Measurements from ENCODE around the gene SLMAP. TPM values are rescaled to one million over a fixed set of nuclear protein-coding genes. Genes with fewer than 3 reads are reported as not detected.

Gene SLMAP
- total and polyA plus RNA-seq, 2 experiments from 2014 or later: 32.1 to 73.0 TPM

DNA sequence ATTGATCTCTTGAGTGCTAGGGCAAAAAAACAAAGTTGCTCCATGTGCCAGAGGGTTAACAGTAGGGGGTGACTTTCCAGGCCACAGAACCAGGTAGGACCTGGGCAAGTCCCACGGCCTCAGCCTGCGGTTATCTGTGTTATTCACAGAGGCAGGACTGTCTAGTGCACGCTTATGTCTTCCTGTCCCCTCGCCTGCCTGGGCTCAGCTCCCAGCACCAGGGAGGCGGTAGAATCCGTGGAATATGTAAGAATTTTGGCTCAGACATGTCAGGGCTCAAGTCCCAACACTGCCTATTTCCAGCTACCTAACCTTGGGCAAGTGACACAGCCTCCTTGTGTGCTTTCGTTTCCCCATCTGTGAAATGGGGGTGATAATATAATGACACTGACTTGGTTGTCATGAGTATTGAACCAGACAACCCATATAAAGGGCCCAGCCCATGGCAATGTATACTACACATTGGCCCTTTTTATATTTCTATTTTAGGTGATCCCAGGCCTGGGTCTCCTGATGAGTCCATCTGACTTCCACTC lies 207.8 kb downstream of the SLMAP start:
- H2AFZ ChIP-seq: no peak overlapping the region
- Mint-ChIP-seq H3K36me3 (ENCODE audit: low read depth) (no peaks in the 10 kb centered on the region), H3K9me3 (no peaks in the 10 kb centered on the region), H3K4me1 (peaks cover 8% of the 10 kb centered on the region), H3K27ac (no peak overlapping the region), H3K27me3 (ENCODE audit: insufficient read depth, low read depth, poor library complexity) (peaks cover 8% of the 10 kb centered on the region), H3K4me3 (no peak overlapping the region)
- ATAC-seq (no peak), DNase-seq (ENCODE audit: low spot score) (no peak)
- H3F3A ChIP-seq (replicated peaks; ENCODE audit: low read depth): 0 out of 2 replicates have a peak, but pooled peaks cover 2% of the 10 kb centered on the region
- H3K9me2 ChIP-seq (ENCODE audit: insufficient read depth): no peaks in the 10 kb centered on the region
- H3K27me3 ChIP-seq (ENCODE audit: insufficient read depth): no peaks in the 10 kb centered on the region
- H3K4me1 ChIP-seq (ENCODE audit: insufficient read depth): peaks cover 9% of the 10 kb centered on the region; the same call in 1 of the 2 replicates
- H4K20me1 ChIP-seq (replicated peaks; ENCODE audit: insufficient read depth): no peaks in the 10 kb centered on the region
- no peaks in the 10 kb centered on the region for H3K36me3 ChIP-seq (ENCODE audit: insufficient read depth)
- no peak overlapping the region for H3K4me2 ChIP-seq
- no peaks in the 10 kb centered on the region for H3K79me2 ChIP-seq (replicated peaks; ENCODE audit: insufficient read depth)
- no peak overlapping the region for H3K27ac ChIP-seq (ENCODE audit: low read depth)
- H3K4me3 ChIP-seq: no peak overlapping the region
- TF ChIP-seq NANOG (IDR thresholded peaks at IDR 0.05; ENCODE audit: borderline replicate concordance): no peak
- TF ChIP-seq, protein P1, sequence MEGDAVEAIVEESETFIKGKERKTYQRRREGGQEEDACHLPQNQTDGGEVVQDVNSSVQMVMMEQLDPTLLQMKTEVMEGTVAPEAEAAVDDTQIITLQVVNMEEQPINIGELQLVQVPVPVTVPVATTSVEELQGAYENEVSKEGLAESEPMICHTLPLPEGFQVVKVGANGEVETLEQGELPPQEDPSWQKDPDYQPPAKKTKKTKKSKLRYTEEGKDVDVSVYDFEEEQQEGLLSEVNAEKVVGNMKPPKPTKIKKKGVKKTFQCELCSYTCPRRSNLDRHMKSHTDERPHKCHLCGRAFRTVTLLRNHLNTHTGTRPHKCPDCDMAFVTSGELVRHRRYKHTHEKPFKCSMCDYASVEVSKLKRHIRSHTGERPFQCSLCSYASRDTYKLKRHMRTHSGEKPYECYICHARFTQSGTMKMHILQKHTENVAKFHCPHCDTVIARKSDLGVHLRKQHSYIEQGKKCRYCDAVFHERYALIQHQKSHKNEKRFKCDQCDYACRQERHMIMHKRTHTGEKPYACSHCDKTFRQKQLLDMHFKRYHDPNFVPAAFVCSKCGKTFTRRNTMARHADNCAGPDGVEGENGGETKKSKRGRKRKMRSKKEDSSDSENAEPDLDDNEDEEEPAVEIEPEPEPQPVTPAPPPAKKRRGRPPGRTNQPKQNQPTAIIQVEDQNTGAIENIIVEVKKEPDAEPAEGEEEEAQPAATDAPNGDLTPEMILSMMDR (conservative IDR thresholded peaks at IDR 0.05; ENCODE audit: low read depth in 2 of 2): no peak
- no peak for TF ChIP-seq CREB1 (CRISPR knock-in tag; IDR thresholded peaks at IDR 0.05; ENCODE audit: low read depth)
- TF ChIP-seq EZH2 (IDR thresholded peaks at IDR 0.05; ENCODE audit: low read depth, unreplicated experiment): no peak
- no peak for TF ChIP-seq POLR2AphosphoS5 (IDR thresholded peaks at IDR 0.05; ENCODE audit: low read depth)
- no peak for TF ChIP-seq STAT1 (IDR thresholded peaks at IDR 0.05; ENCODE audit: unreplicated experiment)
- TF ChIP-seq ZNF331 (CRISPR knock-in tag; IDR thresholded peaks at IDR 0.05; ENCODE audit: low read depth): no peak
- TF ChIP-seq JUNB (IDR thresholded peaks at IDR 0.05; ENCODE audit: unreplicated experiment): no peak
- no peak for TF ChIP-seq REST (IDR thresholded peaks at IDR 0.05; ENCODE audit: unreplicated experiment)
- no peak for TF ChIP-seq ZNF114 (CRISPR knock-in tag; IDR thresholded peaks at IDR 0.05)
- TF ChIP-seq ETS1 (IDR thresholded peaks at IDR 0.05): no peak
- no peak for TF ChIP-seq EZH2phosphoT487 (IDR thresholded peaks at IDR 0.05; ENCODE audit: unreplicated experiment)
- no peak for TF ChIP-seq ZNF462 (CRISPR knock-in tag; IDR thresholded peaks at IDR 0.05)
